ENCODE data around the gene AUTS2.

Gene AUTS2

DNA sequence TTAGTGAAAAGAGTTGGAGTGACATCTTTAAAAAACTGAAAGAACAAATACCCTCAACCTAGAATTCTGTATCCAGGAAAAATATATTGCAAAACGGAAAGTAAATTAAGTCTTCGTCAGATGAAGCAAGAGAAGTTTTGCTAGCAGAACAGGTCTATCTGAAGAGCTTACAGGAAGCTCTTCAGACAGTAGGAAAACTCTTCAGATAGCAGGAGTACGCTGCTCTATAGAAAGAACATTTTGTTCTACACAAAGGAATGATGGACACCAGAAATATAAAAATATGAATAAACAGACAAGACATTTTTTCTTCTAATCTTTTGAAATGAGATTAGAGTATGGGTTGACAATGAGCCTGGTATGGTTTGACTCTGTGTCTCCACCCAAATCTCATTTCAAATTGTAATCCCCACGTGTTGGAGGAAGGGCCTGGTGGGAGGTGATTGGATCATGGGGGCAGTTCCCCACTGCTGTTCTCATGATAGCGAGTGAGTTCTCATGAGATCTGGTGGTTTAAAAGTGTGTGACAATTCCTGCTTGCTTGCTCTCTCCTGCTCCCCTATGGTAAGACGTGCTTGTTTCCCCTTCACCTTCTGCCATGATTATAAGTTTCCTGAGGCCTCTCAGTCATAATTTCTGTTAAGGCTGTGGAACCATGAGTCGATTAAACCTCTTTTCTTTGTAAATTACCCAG, 567.3 kb downstream of the AUTS2 start:
- no peak for DNase-seq (ENCODE audit: extremely low read depth, low read depth)
- no peak overlapping the region for H3K4me3 ChIP-seq (replicated peaks; ENCODE audit: low read depth, low read length)
- TF ChIP-seq, protein P1, sequence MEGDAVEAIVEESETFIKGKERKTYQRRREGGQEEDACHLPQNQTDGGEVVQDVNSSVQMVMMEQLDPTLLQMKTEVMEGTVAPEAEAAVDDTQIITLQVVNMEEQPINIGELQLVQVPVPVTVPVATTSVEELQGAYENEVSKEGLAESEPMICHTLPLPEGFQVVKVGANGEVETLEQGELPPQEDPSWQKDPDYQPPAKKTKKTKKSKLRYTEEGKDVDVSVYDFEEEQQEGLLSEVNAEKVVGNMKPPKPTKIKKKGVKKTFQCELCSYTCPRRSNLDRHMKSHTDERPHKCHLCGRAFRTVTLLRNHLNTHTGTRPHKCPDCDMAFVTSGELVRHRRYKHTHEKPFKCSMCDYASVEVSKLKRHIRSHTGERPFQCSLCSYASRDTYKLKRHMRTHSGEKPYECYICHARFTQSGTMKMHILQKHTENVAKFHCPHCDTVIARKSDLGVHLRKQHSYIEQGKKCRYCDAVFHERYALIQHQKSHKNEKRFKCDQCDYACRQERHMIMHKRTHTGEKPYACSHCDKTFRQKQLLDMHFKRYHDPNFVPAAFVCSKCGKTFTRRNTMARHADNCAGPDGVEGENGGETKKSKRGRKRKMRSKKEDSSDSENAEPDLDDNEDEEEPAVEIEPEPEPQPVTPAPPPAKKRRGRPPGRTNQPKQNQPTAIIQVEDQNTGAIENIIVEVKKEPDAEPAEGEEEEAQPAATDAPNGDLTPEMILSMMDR (IDR thresholded peaks at IDR 0.05; ENCODE audit: low read depth, low read length, missing control alignments), result no peak

DNA sequence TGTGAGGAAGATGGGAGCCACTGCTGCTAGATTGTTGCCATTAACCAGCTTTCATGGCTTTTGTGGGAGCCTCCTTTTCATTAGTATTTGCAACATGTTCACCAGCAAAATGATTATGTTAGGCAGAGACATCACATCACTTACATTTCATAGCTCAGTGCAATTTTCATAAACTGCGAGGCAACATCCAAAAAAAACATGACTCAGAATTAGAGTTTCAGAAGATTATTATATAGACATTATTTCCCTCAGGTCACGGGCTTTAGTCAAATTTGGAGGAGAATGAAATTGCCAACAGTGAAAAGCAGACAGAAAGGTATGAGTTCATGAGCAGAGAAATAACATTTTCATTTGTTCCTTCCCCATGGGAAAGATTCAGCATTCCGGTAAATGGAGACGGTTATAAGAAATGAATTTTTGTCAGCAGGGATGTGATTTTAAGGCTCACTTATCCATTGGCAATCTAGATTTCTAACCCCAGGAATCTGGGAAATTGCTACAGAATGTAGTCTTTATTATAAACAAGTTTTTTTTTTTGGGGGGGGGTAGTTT, 573.2 kb downstream of the AUTS2 start:
- H3K4me3 ChIP-seq (replicated peaks; ENCODE audit: low read depth, low read length), result no peak overlapping the region
- TF ChIP-seq, protein P1 (IDR thresholded peaks at IDR 0.05; ENCODE audit: low read depth, low read length, missing control alignments), result no peak
- DNase-seq (ENCODE audit: extremely low read depth, low read depth), result no peak

DNA sequence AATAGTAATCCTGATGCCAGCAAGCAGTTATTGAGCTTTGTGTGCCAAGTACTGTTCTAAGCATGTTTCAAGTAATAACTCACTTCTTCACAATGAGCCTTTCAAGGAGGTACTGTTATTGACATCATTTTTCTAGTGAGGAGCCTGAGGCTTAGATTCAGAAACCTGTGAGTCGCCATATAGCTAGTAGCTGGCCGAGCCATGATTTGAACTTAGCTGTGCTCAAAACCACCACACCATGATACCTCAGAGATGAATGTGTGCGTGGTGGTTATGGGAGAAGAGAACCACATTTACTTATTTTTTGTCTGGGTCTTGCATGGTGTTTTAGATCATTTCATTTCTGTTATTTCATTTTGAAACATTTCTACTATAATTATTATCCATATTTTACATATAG, 578.9 kb downstream of the AUTS2 start:
- H3K4me3 ChIP-seq (replicated peaks; ENCODE audit: low read depth, low read length), result no peak overlapping the region
- TF ChIP-seq, protein P1 (IDR thresholded peaks at IDR 0.05; ENCODE audit: low read depth, low read length, missing control alignments), result no peak
- no peak for DNase-seq (ENCODE audit: extremely low read depth, low read depth)

DNA sequence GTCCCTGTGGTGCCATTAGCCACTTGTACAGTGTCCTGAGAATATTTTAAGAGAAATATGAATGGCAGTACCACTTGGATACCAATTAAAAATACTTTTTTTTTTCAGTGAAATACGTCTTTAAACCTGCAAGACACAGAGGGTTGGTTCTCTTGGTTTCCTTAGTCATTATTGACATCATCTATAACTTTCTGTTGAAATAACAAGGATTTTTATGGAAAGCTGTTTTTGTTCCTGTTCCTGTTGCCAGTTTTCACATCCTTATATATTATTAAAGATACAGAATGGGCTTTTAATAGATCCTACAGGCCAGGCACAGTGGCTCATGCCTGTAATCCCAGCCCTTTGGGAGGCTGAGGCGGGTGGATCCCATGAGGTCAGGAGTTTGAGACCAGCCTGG, 579.9 kb downstream of the AUTS2 start:
- DNase-seq (ENCODE audit: extremely low read depth, low read depth), result no peak
- TF ChIP-seq, protein P1 (IDR thresholded peaks at IDR 0.05; ENCODE audit: low read depth, low read length, missing control alignments), result no peak
- H3K4me3 ChIP-seq (replicated peaks; ENCODE audit: low read depth, low read length), result no peak overlapping the region

DNA sequence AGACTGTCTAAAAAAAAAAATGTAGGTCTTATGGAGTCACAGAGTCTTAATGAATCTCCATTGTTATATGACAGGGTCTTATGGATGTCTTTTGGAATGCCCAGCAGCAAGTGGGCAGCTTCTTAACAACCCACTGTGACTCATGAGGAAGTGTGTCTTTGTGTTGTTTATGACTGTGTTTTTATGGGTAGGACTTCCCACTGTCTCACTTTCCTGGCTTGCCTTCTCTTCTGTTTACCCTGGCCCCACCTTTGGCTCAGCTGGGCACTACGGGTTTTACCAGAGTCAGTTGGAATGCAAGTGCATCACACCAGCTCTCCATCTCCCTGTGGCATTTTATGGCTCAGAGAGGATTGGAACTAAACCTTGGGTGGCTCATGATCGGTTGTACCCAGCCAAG, 580.5 kb downstream of the AUTS2 start:
- DNase-seq (ENCODE audit: extremely low read depth, low read depth), result no peak
- H3K4me3 ChIP-seq (replicated peaks; ENCODE audit: low read depth, low read length), result no peak overlapping the region
- TF ChIP-seq, protein P1 (IDR thresholded peaks at IDR 0.05; ENCODE audit: low read depth, low read length, missing control alignments), result no peak

DNA sequence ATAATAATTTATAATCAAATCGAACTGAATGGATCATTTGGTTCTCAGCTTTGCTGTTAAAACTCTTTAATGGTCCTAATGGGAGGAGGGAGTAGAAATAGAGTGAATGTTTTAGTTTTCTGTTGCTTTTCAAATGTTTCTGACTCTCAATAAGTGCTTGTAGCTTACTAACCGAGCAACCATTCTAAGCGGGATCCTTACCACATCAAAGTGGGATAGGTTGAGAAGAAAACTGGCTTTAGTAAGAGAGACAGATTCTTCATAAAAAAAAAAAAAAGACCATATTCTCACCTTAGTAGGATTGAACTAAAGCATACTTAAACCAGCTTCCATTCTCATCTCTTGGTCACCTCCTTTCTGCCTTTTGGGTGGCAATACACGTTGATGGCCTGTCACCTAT, 584.2 kb downstream of the AUTS2 start:
- TF ChIP-seq, protein P1 (IDR thresholded peaks at IDR 0.05; ENCODE audit: low read depth, low read length, missing control alignments), result no peak
- no peak for DNase-seq (ENCODE audit: extremely low read depth, low read depth)
- H3K4me3 ChIP-seq (replicated peaks; ENCODE audit: low read depth, low read length), result no peak overlapping the region

Measured in HFF-Myc (cell line).